Measurements from ENCODE around the gene IFNA14.
"Not testable (repeated sequence)": the region's sequence is repeated elsewhere in the genome, so short reads cannot be mapped to it uniquely, and the experiment has no call there.

The IFNA14 gene

GRCh38 chr9:21228122-21228521 is 11.7 kb downstream of the IFNA14 start, which contains the start of gene IFNA17:
TSS of gene IFNA17 (minus strand) at chr9:21228222. CDS start at chr9:21228173, 49 bp downstream.
- ATAC-seq (ENCODE audit: low read depth) = no peak
- no peaks in the 10 kb centered on the region for H3K36me3 ChIP-seq (ENCODE audit: low read depth)
- TF ChIP-seq CTCF (IDR thresholded peaks at IDR 0.05; ENCODE audit: poor library complexity, severe bottlenecking) = no peak

GRCh38 chr9:21217211-21217610 is 22.6 kb downstream of the IFNA14 start, which contains the start of gene IFNA16:
TSS of gene IFNA16 (minus strand) at chr9:21217311. CDS start at chr9:21217305, 6 bp downstream.
- DNase-seq (ENCODE audit: low spot score); H3K27ac ChIP-seq (ENCODE audit: poor library complexity, severe bottlenecking): not testable (repeated sequence)

More at GRCh38 chr9:21228122-21228521, 11.7 kb downstream of the IFNA14 start, which contains the start of gene IFNA17:
- Histone ChIP-seq H3K27ac (ENCODE audit: poor library complexity, severe bottlenecking) (no peak within 1 kb of the TSS), H3K4me3 (ENCODE audit: severe bottlenecking) (no peak within 1 kb of the TSS), H3K9me3 (ENCODE audit: severe bottlenecking) (no peaks in the 10 kb centered on the region), H3K4me1 (ENCODE audit: insufficient read depth, poor library complexity, severe bottlenecking) (no peaks in the 10 kb centered on the region), H3K27me3 (ENCODE audit: insufficient read depth, poor library complexity, severe bottlenecking) (no peaks in the 10 kb centered on the region)
- DNase-seq (ENCODE audit: low spot score) = no peak

GRCh38 chr9:21213411-21214326 is 26.1 kb downstream of the IFNA14 start:
- not testable (repeated sequence) for H3K36me3 ChIP-seq (ENCODE audit: low read depth); H3K27ac ChIP-seq (ENCODE audit: poor library complexity, severe bottlenecking); DNase-seq (ENCODE audit: low spot score); H3K4me3 ChIP-seq (ENCODE audit: severe bottlenecking); ATAC-seq (ENCODE audit: low read depth); H3K27me3 ChIP-seq (ENCODE audit: insufficient read depth, poor library complexity, severe bottlenecking); H3K4me1 ChIP-seq (ENCODE audit: insufficient read depth, poor library complexity, severe bottlenecking); H3K9me3 ChIP-seq (ENCODE audit: severe bottlenecking)

More at GRCh38 chr9:21217211-21217610, 22.6 kb downstream of the IFNA14 start, which contains the start of gene IFNA16:
- ATAC-seq (ENCODE audit: low read depth); H3K4me1 ChIP-seq (ENCODE audit: insufficient read depth, poor library complexity, severe bottlenecking); H3K4me3 ChIP-seq (ENCODE audit: severe bottlenecking); H3K9me3 ChIP-seq (ENCODE audit: severe bottlenecking); H3K36me3 ChIP-seq (ENCODE audit: low read depth): not testable (repeated sequence)
- H3K27me3 ChIP-seq (ENCODE audit: insufficient read depth, poor library complexity, severe bottlenecking) = peaks cover 11% of the 10 kb centered on the region

GRCh38 chr9:21212160-21212559 is 27.6 kb downstream of the IFNA14 start:
- DNase-seq (ENCODE audit: low spot score); H3K27me3 ChIP-seq (ENCODE audit: insufficient read depth, poor library complexity, severe bottlenecking); H3K4me3 ChIP-seq (ENCODE audit: severe bottlenecking); H3K9me3 ChIP-seq (ENCODE audit: severe bottlenecking); H3K27ac ChIP-seq (ENCODE audit: poor library complexity, severe bottlenecking); H3K4me1 ChIP-seq (ENCODE audit: insufficient read depth, poor library complexity, severe bottlenecking); ATAC-seq (ENCODE audit: low read depth); H3K36me3 ChIP-seq (ENCODE audit: low read depth): not testable (repeated sequence)

GRCh38 chr9:21210782-21211181 is 29.0 kb downstream of the IFNA14 start:
- not testable (repeated sequence) for H3K4me3 ChIP-seq (ENCODE audit: severe bottlenecking); ATAC-seq (ENCODE audit: low read depth); H3K27me3 ChIP-seq (ENCODE audit: insufficient read depth, poor library complexity, severe bottlenecking); H3K4me1 ChIP-seq (ENCODE audit: insufficient read depth, poor library complexity, severe bottlenecking); H3K27ac ChIP-seq (ENCODE audit: poor library complexity, severe bottlenecking); H3K9me3 ChIP-seq (ENCODE audit: severe bottlenecking); H3K36me3 ChIP-seq (ENCODE audit: low read depth)
- DNase-seq (ENCODE audit: low spot score) = peak; percentile 24

GRCh38 chr9:21210311-21210710 is 29.5 kb downstream of the IFNA14 start:
- DNase-seq (ENCODE audit: low spot score) (no peak), ATAC-seq (ENCODE audit: low read depth) (no peak)
- H3K4me3 ChIP-seq (ENCODE audit: severe bottlenecking) = no peak overlapping the region
- no peak for TF ChIP-seq CTCF (IDR thresholded peaks at IDR 0.05; ENCODE audit: poor library complexity, severe bottlenecking)
- H3K27ac ChIP-seq (ENCODE audit: poor library complexity, severe bottlenecking) = no peak overlapping the region
- no peaks in the 10 kb centered on the region for H3K9me3 ChIP-seq (ENCODE audit: severe bottlenecking)
- peaks cover 5% of the 10 kb centered on the region for H3K27me3 ChIP-seq (ENCODE audit: insufficient read depth, poor library complexity, severe bottlenecking)
- H3K36me3 ChIP-seq (ENCODE audit: low read depth) = no peaks in the 10 kb centered on the region
- H3K4me1 ChIP-seq (ENCODE audit: insufficient read depth, poor library complexity, severe bottlenecking) = no peaks in the 10 kb centered on the region

- DNase-seq (ENCODE audit: low spot score); H3K27me3 ChIP-seq (ENCODE audit: insufficient read depth, poor library complexity, severe bottlenecking); H3K9me3 ChIP-seq (ENCODE audit: severe bottlenecking); H3K4me3 ChIP-seq (ENCODE audit: severe bottlenecking); ATAC-seq (ENCODE audit: low read depth); H3K36me3 ChIP-seq (ENCODE audit: low read depth); H3K4me1 ChIP-seq (ENCODE audit: insufficient read depth, poor library complexity, severe bottlenecking); H3K27ac ChIP-seq (ENCODE audit: poor library complexity, severe bottlenecking): not testable (repeated sequence)
Measured at GRCh38 chr9:21207043-21207442, 32.8 kb downstream of the IFNA14 start, which contains the start of gene IFNA10. TSS of gene IFNA10 (minus strand) at chr9:21207143. CDS start at chr9:21207097, 46 bp downstream.
